Caco-2 (cell line): ENCODE measurements around the gene CDH13. TPM values are rescaled to one million over a fixed set of nuclear protein-coding genes. Genes with fewer than 3 reads are reported as not detected.

ENCODE experiments used
- BruUV-seq: library from RNA; stranded (reverse); fragments of 400-500 nt; replicated peaks from 2 replicates; lab custom pipeline; 2021; lab: Mats Ljungman, UMichigan
- CTCF ChIA-PET: fragments of 300-600 bp; sonication (Branson Sonifier 250); formaldehyde crosslinking; loops from one replicate; lab custom pipeline; 2022; ENCODE audit warnings: antibody characterized with exemption; lab: Charles Lee
- POLR2A ChIA-PET: fragments of 300-600 bp; sonication (Branson Sonifier 250); formaldehyde crosslinking; loops from one replicate; lab custom pipeline; 2022; ENCODE audit warnings: antibody characterized with exemption; lab: Charles Lee
- DNase-seq, 2 experiments: peaks; one replicate each; pipeline versions ENCODE4 v3.0.0 to v3.0.0-alpha.2; 2020 to 2022
- H3K27me3 ChIP-seq: replicated peaks from 2 replicates; pipeline ENCODE4 v1.6.0; 2011; ENCODE audit warnings: low read length; ENCODE audit not compliant: control insufficient read depth, insufficient read depth
- H3K36me3 ChIP-seq: 2 replicates; pipeline ENCODE4 v1.5.1; 2011; ENCODE audit warnings: low read length; ENCODE audit not compliant: control insufficient read depth, insufficient read depth
- H3K4me1 ChIP-seq: fragments of 250-450 bp; sonication (Bioruptor Pico); 2 replicates; pipeline ENCODE4 v1.5.1; 2020; ENCODE audit warnings: mild to moderate bottlenecking
- H3K4me3 ChIP-seq: 2 replicates; pipeline ENCODE4 v1.5.1; 2011; ENCODE audit warnings: low read depth, mild to moderate bottlenecking, control low read depth, low read length
- H3K9me3 ChIP-seq: fragments of 250-450 bp; sonication (Bioruptor Pico); 2 replicates; pipeline ENCODE4 v1.5.1; 2020; ENCODE audit warnings: mild to moderate bottlenecking, moderate library complexity
- H3K27ac Mint-ChIP-seq: one replicate; pipeline ENCODE4 v1.8.0; 2022; ENCODE audit warnings: mixed read lengths; ENCODE audit not compliant: unreplicated experiment
- H3K27me3 Mint-ChIP-seq: one replicate; pipeline ENCODE4 v1.8.0; 2022; ENCODE audit warnings: mixed read lengths; ENCODE audit not compliant: insufficient read depth, unreplicated experiment
- H3K36me3 Mint-ChIP-seq: one replicate; pipeline ENCODE4 v1.8.0; 2022; ENCODE audit warnings: mild to moderate bottlenecking, mixed read lengths; ENCODE audit not compliant: insufficient read depth, unreplicated experiment
- H3K4me1 Mint-ChIP-seq: one replicate; pipeline ENCODE4 v1.8.0; 2022; ENCODE audit warnings: low read depth, mixed read lengths; ENCODE audit not compliant: unreplicated experiment
- H3K4me3 Mint-ChIP-seq: one replicate; pipeline ENCODE4 v1.8.0; 2022; ENCODE audit warnings: mild to moderate bottlenecking, moderate library complexity, mixed read lengths; ENCODE audit not compliant: unreplicated experiment
- H3K9me3 Mint-ChIP-seq: one replicate; pipeline ENCODE4 v1.8.0; 2022; ENCODE audit warnings: mixed read lengths; ENCODE audit not compliant: unreplicated experiment
- CTCF ChIP-seq, 2 experiments: fragments of 200-600 bp in 1 of 2; IDR thresholded peaks; 1 replicate in 1 of 2; 2 replicates in 1 of 2; pipeline versions ENCODE4 v1.5.1 to v1.8.0; 2011 to 2022; ENCODE audit warnings: antibody characterized with exemption in 1 of 2, control low read depth in 1 of 2, inconsistent platforms in 1 of 2, low read depth in 1 of 2, low read length in 1 of 2, mild to moderate bottlenecking in 1 of 2, moderate library complexity in 1 of 2; ENCODE audit not compliant: insufficient read depth in 1 of 2, severe bottlenecking in 1 of 2, unreplicated experiment in 1 of 2
- intact Hi-C: fragments of 100-400 bp; cut with micrococcal nuclease; formaldehyde crosslinking; loops from one replicate; pipeline ENCODE4 v1.10.0; 2022; ENCODE audit not compliant: unreplicated experiment
- total RNA-seq: library from RNA; stranded (reverse); gene quantifications from 2 replicates; pipeline ENCODE4 v1.2.3, GENCODE V29; 2022

CDH13 gene
- total RNA-seq, 1 experiment from 2014 or later = 2.2 TPM

- H3K9me3 ChIP-seq = 0 out of 2 replicates have a peak, but pooled peaks cover 4% of the 10 kb centered on the region
- no peak overlapping the region for H3K4me3 Mint-ChIP-seq
- no peaks in the 10 kb centered on the region for H3K27me3 Mint-ChIP-seq
- no peaks in the 10 kb centered on the region for H3K4me1 ChIP-seq
- POLR2A ChIA-PET = no interaction called here
- H3K27me3 ChIP-seq = no peaks in the 10 kb centered on the region
- no peaks in the 10 kb centered on the region for H3K36me3 ChIP-seq
- no peak for TF ChIP-seq CTCF (IDR thresholded peaks at IDR 0.05; ENCODE audit: insufficient read depth in 1 of 2, low read depth in 1 of 2, low read length in 1 of 2, severe bottlenecking in 1 of 2, unreplicated experiment in 1 of 2)
- peaks cover 11% of the 10 kb centered on the region for H3K9me3 Mint-ChIP-seq
- DNase-seq = no peak
- H3K4me3 ChIP-seq = no peak overlapping the region
- BruUV-seq = no TSS peak
- H3K36me3 Mint-ChIP-seq = no peaks in the 10 kb centered on the region
- H3K4me1 Mint-ChIP-seq = peaks cover 9% of the 10 kb centered on the region
- intact Hi-C loops = no loop called here
- no peak overlapping the region for H3K27ac Mint-ChIP-seq
- CTCF ChIA-PET = no interaction called here
Measured at GRCh38 chr16:82681592-82681991, 54.8 kb downstream of the CDH13 start.

- TF ChIP-seq CTCF (IDR thresholded peaks at IDR 0.05; ENCODE audit: insufficient read depth in 1 of 2, low read depth in 1 of 2, low read length in 1 of 2, severe bottlenecking in 1 of 2, unreplicated experiment in 1 of 2) = no peak
- no peaks in the 10 kb centered on the region for H3K4me1 ChIP-seq
- peaks cover 2% of the 10 kb centered on the region for H3K4me1 Mint-ChIP-seq
- DNase-seq = no peak
- no TSS peak for BruUV-seq
- no peaks in the 10 kb centered on the region for H3K27me3 ChIP-seq
- no peak overlapping the region for H3K4me3 Mint-ChIP-seq
- intact Hi-C loops = no loop called here
- H3K27ac Mint-ChIP-seq = no peak overlapping the region
- H3K9me3 Mint-ChIP-seq = peaks cover 4% of the 10 kb centered on the region
- H3K4me3 ChIP-seq = no peak overlapping the region
- POLR2A ChIA-PET = no interaction called here
- no peaks in the 10 kb centered on the region for H3K36me3 ChIP-seq
- CTCF ChIA-PET = no interaction called here
- H3K27me3 Mint-ChIP-seq = no peaks in the 10 kb centered on the region
- H3K9me3 ChIP-seq = 0 out of 2 replicates have a peak, but pooled peaks cover 4% of the 10 kb centered on the region
- H3K36me3 Mint-ChIP-seq = no peaks in the 10 kb centered on the region
Measured at GRCh38 chr16:82682767-82683166, 56.0 kb downstream of the CDH13 start.

GRCh38 chr16:82684256-82684655, 57.5 kb downstream of the CDH13 start:
- Histone ChIP-seq H3K4me1 (no peaks in the 10 kb centered on the region), H3K4me3 (no peak overlapping the region), H3K27me3 (no peaks in the 10 kb centered on the region), H3K9me3 (no peaks in the 10 kb centered on the region), H3K36me3 (no peaks in the 10 kb centered on the region)
- Mint-ChIP-seq H3K4me3 (no peak overlapping the region), H3K9me3 (no peaks in the 10 kb centered on the region), H3K27me3 (no peaks in the 10 kb centered on the region), H3K36me3 (no peaks in the 10 kb centered on the region), H3K27ac (no peak overlapping the region), H3K4me1 (no peaks in the 10 kb centered on the region)
- no peak for DNase-seq
- POLR2A ChIA-PET = no interaction called here
- BruUV-seq = no TSS peak
- TF ChIP-seq CTCF (IDR thresholded peaks at IDR 0.05; ENCODE audit: insufficient read depth in 1 of 2, low read depth in 1 of 2, low read length in 1 of 2, severe bottlenecking in 1 of 2, unreplicated experiment in 1 of 2) = no peak
- intact Hi-C loops = no loop called here
- CTCF ChIA-PET = no interaction called here
